H9 (cell line): Measurements from ENCODE around the gene NSMF. TPM values are rescaled to one million over a fixed set of nuclear protein-coding genes. Genes with fewer than 3 reads are reported as not detected.

Experiments
- DNase-seq: peaks from one replicate; pipeline ENCODE4 v3.0.0-alpha.2; 2017
- H2AFZ ChIP-seq: one replicate; pipeline ENCODE4 v1.6.1; 2013; ENCODE audit warnings: mild to moderate bottlenecking, low read length, control low read depth, moderate library complexity
- H2AK5ac ChIP-seq: 2 replicates; pipeline ENCODE4 v1.6.1; 2013; ENCODE audit warnings: low read length, control low read depth, mixed read lengths; ENCODE audit not compliant: insufficient read length
- H2BK120ac ChIP-seq: one replicate; pipeline ENCODE4 v1.6.1; 2013; ENCODE audit warnings: low read depth, mild to moderate bottlenecking, low read length, control low read depth, inconsistent platforms; ENCODE audit not compliant: poor library complexity, severe bottlenecking
- H2BK12ac ChIP-seq: 2 replicates; pipeline ENCODE4 v1.6.1; 2013; ENCODE audit warnings: low read length, control low read depth, mixed read lengths, low read depth; ENCODE audit not compliant: insufficient read length
- H2BK15ac ChIP-seq: 2 replicates; pipeline ENCODE4 v1.6.1; 2013; ENCODE audit warnings: low read depth, low read length, control low read depth
- H2BK20ac ChIP-seq: one replicate; pipeline ENCODE4 v1.6.1; 2013; ENCODE audit warnings: low read depth, mild to moderate bottlenecking, low read length, control low read depth, inconsistent platforms; ENCODE audit not compliant: poor library complexity, severe bottlenecking
- H2BK5ac ChIP-seq: 2 replicates; pipeline ENCODE4 v1.6.1; 2013; ENCODE audit warnings: low read length, control low read depth, mixed read lengths; ENCODE audit not compliant: insufficient read length
- H3K14ac ChIP-seq: 2 replicates; pipeline ENCODE4 v1.6.1; 2013; ENCODE audit warnings: low read length, control low read depth; ENCODE audit not compliant: insufficient read depth
- H3K18ac ChIP-seq: 2 replicates; pipeline ENCODE4 v1.6.1; 2013; ENCODE audit warnings: low read depth, mild to moderate bottlenecking, mixed read lengths, low read length, control low read depth; ENCODE audit not compliant: insufficient read length
- H3K23ac ChIP-seq: 2 replicates; pipeline ENCODE4 v1.6.1; 2013; ENCODE audit warnings: low read length, control low read depth, mixed read lengths, low read depth; ENCODE audit not compliant: insufficient read length
- H3K23me2 ChIP-seq: 2 replicates; pipeline ENCODE4 v1.6.1; 2013; ENCODE audit warnings: low read depth, mild to moderate bottlenecking, mixed read lengths, low read length, control low read depth; ENCODE audit not compliant: insufficient read length, poor library complexity, severe bottlenecking
- H3K27ac ChIP-seq: 2 replicates; pipeline ENCODE4 v1.5.1; 2013; ENCODE audit warnings: low read length, control low read depth, mixed read lengths, low read depth; ENCODE audit not compliant: insufficient read length
- H3K27me3 ChIP-seq: 2 replicates; pipeline ENCODE4 v1.6.1; 2013; ENCODE audit warnings: low read length, control low read depth, inconsistent platforms; ENCODE audit not compliant: insufficient read depth
- H3K4ac ChIP-seq: 2 replicates; pipeline ENCODE4 v1.6.1; 2013; ENCODE audit warnings: low read depth, mild to moderate bottlenecking, control low read depth, inconsistent platforms, low read length, moderate library complexity
- H3K4me1 ChIP-seq: 2 replicates; pipeline ENCODE4 v1.6.1; 2013; ENCODE audit warnings: low read length, control low read depth, inconsistent platforms; ENCODE audit not compliant: insufficient read depth
- H3K4me2 ChIP-seq: 2 replicates; pipeline ENCODE4 v1.6.1; 2013; ENCODE audit warnings: low read length, control low read depth, mixed read lengths; ENCODE audit not compliant: insufficient read length, insufficient read depth
- H3K56ac ChIP-seq: 2 replicates; pipeline ENCODE4 v1.6.1; 2013; ENCODE audit warnings: low read depth, mild to moderate bottlenecking, mixed read lengths, low read length, control low read depth; ENCODE audit not compliant: insufficient read length
- H3K79me1 ChIP-seq: 2 replicates; pipeline ENCODE4 v1.6.1; 2013; ENCODE audit warnings: low read depth, mild to moderate bottlenecking, moderate library complexity, low read length, control low read depth, inconsistent platforms; ENCODE audit not compliant: insufficient read depth, poor library complexity, severe bottlenecking
- H3K79me2 ChIP-seq: 2 replicates; pipeline ENCODE4 v1.6.1; 2013; ENCODE audit warnings: low read length, control low read depth, inconsistent platforms; ENCODE audit not compliant: insufficient read depth
- H3K9ac ChIP-seq: 2 replicates; pipeline ENCODE4 v1.6.1; 2013; ENCODE audit warnings: low read length, control low read depth, mixed read lengths; ENCODE audit not compliant: insufficient read length; ENCODE audit errors: extremely low read depth
- H3K9me3 ChIP-seq: one replicate; pipeline ENCODE4 v1.6.1; 2013; ENCODE audit warnings: low read depth, low read length, inconsistent platforms; ENCODE audit not compliant: control insufficient read depth
- H3T11ph ChIP-seq: one replicate; pipeline ENCODE4 v1.6.1; 2013; ENCODE audit warnings: mild to moderate bottlenecking, low read length, control low read depth, inconsistent platforms
- H4K20me1 ChIP-seq: one replicate; pipeline ENCODE4 v1.6.1; 2013; ENCODE audit not compliant: control insufficient read depth, insufficient read length, insufficient read depth
- H4K5ac ChIP-seq: 2 replicates; pipeline ENCODE4 v1.6.1; 2013; ENCODE audit warnings: low read depth, mild to moderate bottlenecking, mixed read lengths, low read length, control low read depth; ENCODE audit not compliant: insufficient read length
- H4K8ac ChIP-seq: replicated peaks from 2 replicates; pipeline ENCODE4 v1.6.1; 2013; ENCODE audit warnings: low read length, control low read depth, mixed read lengths, low read depth; ENCODE audit not compliant: insufficient read length
- H4K91ac ChIP-seq: 2 replicates; pipeline ENCODE4 v1.6.1; 2013; ENCODE audit warnings: low read depth, mild to moderate bottlenecking, moderate library complexity, mixed read lengths, low read length, control low read depth; ENCODE audit not compliant: insufficient read length
- H3K27ac Mint-ChIP-seq, 3 experiments: 2 replicates in 2 of 3; 3 replicates in 1 of 3; pipeline ENCODE4 v1.8.0; 2020 to 2021; ENCODE audit warnings: mixed read lengths in 3 of 3, mild to moderate bottlenecking in 1 of 3, moderate library complexity in 1 of 3
- H3K27me3 Mint-ChIP-seq: 2 replicates; pipeline ENCODE4 v1.8.0; 2021; ENCODE audit warnings: low read depth, mild to moderate bottlenecking, moderate library complexity, mixed read lengths
- H3K36me3 Mint-ChIP-seq, 3 experiments: 2 replicates in 2 of 3; 3 replicates in 1 of 3; pipeline ENCODE4 v1.8.0; 2020 to 2021; ENCODE audit warnings: low read depth in 3 of 3, mixed read lengths in 3 of 3; ENCODE audit not compliant: insufficient read depth in 1 of 3
- H3K4me1 Mint-ChIP-seq, 2 experiments: 2 replicates each; pipeline ENCODE4 v1.8.0; 2020; ENCODE audit warnings: mixed read lengths in 2 of 2
- H3K4me3 Mint-ChIP-seq, 2 experiments: 2 replicates in 1 of 2; 3 replicates in 1 of 2; pipeline ENCODE4 v1.8.0; 2020 to 2021; ENCODE audit warnings: mild to moderate bottlenecking in 2 of 2, mixed read lengths in 2 of 2, moderate library complexity in 1 of 2
- H3K9me3 Mint-ChIP-seq, 2 experiments: 2 replicates in 1 of 2; 3 replicates in 1 of 2; pipeline ENCODE4 v1.8.0; 2020; ENCODE audit warnings: mild to moderate bottlenecking in 2 of 2, mixed read lengths in 2 of 2, moderate library complexity in 1 of 2
- CTCF ChIP-seq: fragments of 200-600 bp; sonication (generic); conservative IDR thresholded peaks from 3 replicates; pipeline ENCODE4 v1.8.0; 2021; ENCODE audit warnings: antibody characterized with exemption, mild to moderate bottlenecking
- WGBS: extraction: QIAGEN DNeasy Blood & Tissue Kit; methylation state at CpG from one replicate; pipeline ENCODE4 v1.1.7; 2013; ENCODE audit warnings: missing lambda C conversion rate, low lambda C conversion rate, mixed read lengths; ENCODE audit not compliant: insufficient read length; ENCODE audit errors: extremely low coverage; 5-methylcytosine and 5-hydroxymethylcytosine counted together
- total RNA-seq: library from RNA; stranded (reverse); gene quantifications from 2 replicates; pipeline ENCODE4 v1.2.1, GENCODE V29; 2021

The NSMF gene
- total RNA-seq, 1 experiment from 2014 or later = 46.3 TPM

- H3K18ac ChIP-seq = no peak overlapping the region
- H3K4me1 ChIP-seq = no peaks in the 10 kb centered on the region
- no peak overlapping the region for H3K23ac ChIP-seq
- no peak overlapping the region for H2BK5ac ChIP-seq
- no peak overlapping the region for H3K56ac ChIP-seq
- Mint-ChIP-seq H3K27ac (no peak overlapping the region), H3K4me3 (no peak overlapping the region), H3K36me3 (peaks cover 0 to 10% (median 6%) of the 10 kb centered on the region in 3 experiments; a peak in 4 of 7 replicates), H3K27me3 (peaks cover 33% of the 10 kb centered on the region), H3K9me3 (no peaks in the 10 kb centered on the region), H3K4me1 (peaks cover 0 to 3% of the 10 kb centered on the region in 2 experiments; a peak in 1 of 4 replicates)
- no peak overlapping the region for H3K4ac ChIP-seq
- H3K27me3 ChIP-seq = no peaks in the 10 kb centered on the region; the same call in 1 of the 2 replicates
- no peak for TF ChIP-seq CTCF
- H4K8ac ChIP-seq = no peak overlapping the region
- H2AFZ ChIP-seq = no peak overlapping the region
- no peak overlapping the region for H4K5ac ChIP-seq
- no peaks in the 10 kb centered on the region for H3K9me3 ChIP-seq
- peak overlapping the region; percentile 50 for H3K4me2 ChIP-seq
- H4K91ac ChIP-seq = no peak overlapping the region
- no peak overlapping the region for H3K9ac ChIP-seq
- H2BK120ac ChIP-seq = no peak overlapping the region
- H3T11ph ChIP-seq = no peak overlapping the region
- H2BK12ac ChIP-seq = no peak overlapping the region
- WGBS = no CpG with 5 or more reads among the region's 21 CpGs
- DNase-seq = no peak
- no peak overlapping the region for H2BK20ac ChIP-seq
- no peaks in the 10 kb centered on the region for H3K79me1 ChIP-seq
- no peaks in the 10 kb centered on the region for H3K79me2 ChIP-seq
- H2BK15ac ChIP-seq = no peak overlapping the region
- no peak overlapping the region for H3K14ac ChIP-seq
- H3K27ac ChIP-seq = no peak overlapping the region
- peaks cover 9% of the 10 kb centered on the region for H3K23me2 ChIP-seq
- H4K20me1 ChIP-seq = peaks cover 3% of the 10 kb centered on the region
- no peak overlapping the region for H2AK5ac ChIP-seq
Observed at GRCh38 chr9:137461316-137461662, 2.2 kb upstream of the NSMF start.
